K562 (cell line): ENCODE data around the gene PPM1F. TPM values are rescaled to one million over a fixed set of nuclear protein-coding genes. Genes with fewer than 3 reads are reported as not detected.

ENCODE experiments used
- ATAC-seq: fragments of 200-7000 bp; cut with Tn5 transposase; 3 replicates; pipeline ENCODE4 v1.9.1; 2020; ENCODE audit warnings: moderate library complexity
- BruUV-seq: library from RNA; stranded (reverse); fragments of 400-500 nt; replicated peaks from 2 replicates; lab custom pipeline; 2021; lab: Mats Ljungman, UMichigan
- CTCF ChIA-PET: fragments of 300-600 bp; formaldehyde crosslinking; extraction: SDS; loops from one replicate; lab custom pipeline; 2021; ENCODE audit warnings: low intra/inter-chr PET ratio; lab: Yijun Ruan, JAX
- POLR2A ChIA-PET: fragments of 300-600, 350-650 bp; sonication (Branson Sonifier 250); formaldehyde crosslinking; extraction: SDS; loops from one replicate; lab custom pipeline; 2021; ENCODE audit warnings: antibody characterized with exemption, inconsistent platforms; lab: Yijun Ruan, JAX
- DNase-seq, 4 experiments: peaks; one replicate each; pipeline versions ENCODE4 v3.0.0 to v3.0.0-alpha.2; 2011 to 2018; ENCODE audit warnings: low spot score in 3 of 4, mixed read lengths in 3 of 4; ENCODE audit errors: extremely low read depth in 1 of 4
- FAIRE-seq: peaks from 2 replicates; lab custom pipeline; 2011; peaks lifted over from hg19 to GRCh38; lab: Jason Lieb, UNC
- H2AFZ ChIP-seq: 2 replicates; pipeline ENCODE4 v1.6.0; 2011; ENCODE audit warnings: low read depth, low read length, control low read depth, inconsistent platforms
- H3K27ac ChIP-seq: fragments of 200-600 bp; 3 replicates; pipeline ENCODE4 v1.8.0; 2011; ENCODE audit warnings: low read depth, mild to moderate bottlenecking, control low read depth, inconsistent platforms, low read length, moderate library complexity, mixed read lengths; ENCODE audit errors: extremely low read depth
- H3K27me3 ChIP-seq, 2 experiments: fragments of 300-600 bp in 1 of 2; 2 replicates in 1 of 2; 3 replicates in 1 of 2; pipeline versions ENCODE4 v1.6.0 to v1.8.0; 2011; ENCODE audit warnings: inconsistent platforms in 2 of 2, low read length in 2 of 2, mild to moderate bottlenecking in 1 of 2, mixed read lengths in 1 of 2, moderate library complexity in 1 of 2; ENCODE audit not compliant: control insufficient read depth in 2 of 2, insufficient read depth in 2 of 2
- H3K36me3 ChIP-seq: fragments of 300-600 bp; 3 replicates; pipeline ENCODE4 v1.8.0; 2011; ENCODE audit warnings: mild to moderate bottlenecking, low read length, inconsistent platforms; ENCODE audit not compliant: control insufficient read depth, insufficient read depth
- H3K4me1 ChIP-seq, 2 experiments: fragments of 200-600 bp in 1 of 2; replicated peaks in 1 of 2; 2 replicates in 1 of 2; 3 replicates in 1 of 2; pipeline versions ENCODE4 v1.5.1 to v1.8.0; 2011; ENCODE audit warnings: inconsistent platforms in 2 of 2, low read length in 2 of 2, mild to moderate bottlenecking in 1 of 2, mixed read lengths in 1 of 2, moderate library complexity in 1 of 2; ENCODE audit not compliant: control insufficient read depth in 2 of 2, insufficient read depth in 2 of 2
- H3K4me2 ChIP-seq: 2 replicates; pipeline ENCODE4 v1.6.1; 2011; ENCODE audit warnings: low read length, control low read depth, inconsistent platforms, mixed read lengths; ENCODE audit not compliant: insufficient read depth
- H3K4me3 ChIP-seq: fragments of 200-600 bp; sonication (generic), shearing (Covaris generic); 2 replicates; pipeline ENCODE4 v1.5.1; 2016; ENCODE audit warnings: control low read depth, inconsistent platforms
- H3K79me2 ChIP-seq: fragments of 200-600 bp; 3 replicates; pipeline ENCODE4 v1.8.0; 2011; ENCODE audit warnings: low read length, inconsistent platforms; ENCODE audit not compliant: control insufficient read depth, insufficient read depth
- H3K9ac ChIP-seq, 2 experiments: 2 replicates each; pipeline versions ENCODE4 v1.6.0 to v1.6.1; 2011; ENCODE audit warnings: low read depth in 2 of 2, low read length in 2 of 2, control low read depth in 1 of 2, inconsistent platforms in 1 of 2, mild to moderate bottlenecking in 1 of 2, mixed read lengths in 1 of 2; ENCODE audit not compliant: insufficient read depth in 1 of 2
- H3K9me1 ChIP-seq: one replicate; pipeline ENCODE4 v1.6.0; 2011; ENCODE audit warnings: inconsistent platforms, mild to moderate bottlenecking, low read length, moderate library complexity; ENCODE audit not compliant: control insufficient read depth, insufficient read depth
- H3K9me3 ChIP-seq: replicated peaks from 2 replicates; pipeline ENCODE4 v1.5.1; 2011; ENCODE audit warnings: low read depth, low read length, inconsistent platforms; ENCODE audit not compliant: control insufficient read depth, insufficient read depth
- H4K20me1 ChIP-seq: replicated peaks from 2 replicates; pipeline ENCODE4 v1.6.1; 2011; ENCODE audit warnings: low read length, inconsistent platforms, mixed read lengths; ENCODE audit not compliant: control insufficient read depth, insufficient read depth
- E4F1 ChIP-seq: fragments of 250-450 bp; sonication (Bioruptor Pico); IDR thresholded peaks from 2 replicates; pipeline ENCODE4 v1.5.0; 2021; ENCODE audit warnings: mild to moderate bottlenecking, borderline replicate concordance
- JUND ChIP-seq, 2 experiments: IDR thresholded peaks; 2 replicates in 1 of 2; 3 replicates in 1 of 2; pipeline ENCODE4 v1.6.1; 2011; ENCODE audit warnings: borderline replicate concordance in 2 of 2, low read depth in 2 of 2, low read length in 2 of 2, improper control_type of control experiment in 1 of 2, missing biosample characterization in 1 of 2, missing genetic modification characterization in 1 of 2, missing genetic modification reagents in 1 of 2
- MAFK ChIP-seq: IDR thresholded peaks from 2 replicates; pipeline ENCODE4 v1.6.1; 2011; ENCODE audit warnings: low read length, improper control_type of control experiment
- PHB ChIP-seq: fragments of 250-450 bp; sonication (Bioruptor Pico); IDR thresholded peaks from 2 replicates; pipeline ENCODE4 v1.5.0; 2021
- RCOR1 ChIP-seq, 2 experiments: IDR thresholded peaks; 2 replicates each; pipeline ENCODE4 v1.6.1; 2012; ENCODE audit warnings: low read depth in 2 of 2, low read length in 2 of 2, borderline replicate concordance in 1 of 2, improper control_type of control experiment in 1 of 2
- SMC3 ChIP-seq: conservative IDR thresholded peaks from 2 replicates; pipeline ENCODE4 v1.6.1; 2011; ENCODE audit warnings: low read depth, low read length, improper control_type of control experiment; ENCODE audit not compliant: insufficient read depth
- TOE1 ChIP-seq, 2 experiments: fragments of 450-650 bp in 1 of 2; sonication (generic) in 1 of 2; formaldehyde crosslinking in 1 of 2; IDR thresholded peaks; 2 replicates each; pipeline versions ENCODE4 v1.7.1 to v1.8.0; 2016 to 2022; ENCODE audit warnings: borderline replicate concordance in 2 of 2, mild to moderate bottlenecking in 2 of 2, antibody characterized with exemption in 1 of 2, inconsistent platforms in 1 of 2, low read depth in 1 of 2, missing genetic modification reagents in 1 of 2, moderate library complexity in 1 of 2
- UBTF ChIP-seq, 2 experiments: IDR thresholded peaks; 2 replicates each; pipeline ENCODE4 v1.6.1; 2012; ENCODE audit warnings: improper control_type of control experiment in 2 of 2, low read depth in 2 of 2, low read length in 2 of 2, borderline replicate concordance in 1 of 2
- WGBS: fragments of 100-300 bp; shearing (Covaris generic); methylation state at CpG from one replicate; pipeline ENCODE4 v1.1.6; 2016; ENCODE audit warnings: low coverage, mixed read lengths; ENCODE audit not compliant: insufficient coverage; ENCODE audit errors: missing lambda C conversion rate; 5-methylcytosine and 5-hydroxymethylcytosine counted together
- in situ Hi-C: fragments of 300-500 bp; cut with MboI; formaldehyde crosslinking; loops from 4 replicates; pipeline ENCODE4 v1.15.0; 2018; ENCODE audit warnings: inconsistent platforms, mixed read lengths
- intact Hi-C: fragments of 100-400 bp; cut with micrococcal nuclease; formaldehyde crosslinking; loops from 2 replicates; pipeline ENCODE4 v1.14.2; 2022
- polyA plus RNA-seq, 8 experiments: library from polyadenylated mRNA; depleted of rRNA in 4 of 8; stranded (reverse) in 5 of 8; unstranded in 3 of 8; fragments of >200 nt; fragmentation: Nextera tagmentation in 2 of 8; fragmentation: Illumina TruSeq in 1 of 8; extraction: Ambion mirVana in 2 of 8; extraction: Trizol in 1 of 8; gene quantifications; 2 replicates each; pipeline versions ENCODE4 v1.2.1 to v1.2.3, GENCODE V29; 2011 to 2014; ENCODE audit warnings: inconsistent platforms in 1 of 8, missing spikeins in 1 of 8
- total RNA-seq, 7 experiments: library from RNA; depleted of rRNA in 6 of 7; stranded (reverse); fragments of >200 nt in 6 of 7; fragmentation: Illumina TruSeq in 2 of 7; extraction: Trizol in 2 of 7; gene quantifications; 2 replicates each; pipeline versions ENCODE4 v1.2.1 to v1.2.3, GENCODE V29; 2011 to 2021; ENCODE audit warnings: low replicate concordance in 1 of 7
- TF ChIP-seq, protein P1 (sequence below): sonication (generic); formaldehyde crosslinking; IDR thresholded peaks from 2 replicates; pipeline ENCODE4 v1.8.0; 2022; ENCODE audit warnings: mild to moderate bottlenecking, missing genetic modification reagents

PPM1F gene
- total and polyA plus RNA-seq, 9 of the 15 experiments (the other 6 are each of a cell fraction or from before 2014, with no cell fraction given), result 2.1 to 159 (median 64.0) TPM

- TF ChIP-seq SMC3 (peak; percentile 14; the same call in 1 of the 2 replicates), UBTF (IDR thresholded peaks at IDR 0.05; ENCODE audit: borderline replicate concordance in 1 of 2, low read depth in 2 of 2, low read length in 2 of 2) (0 out of 4 replicates have a peak, but pooled peaks of 1 of the 2 experiments have one; percentile 52), PHB (CRISPR knock-in tag) (no peak)
Observed at GRCh38 chr22:21990445-21991303, 38.0 kb upstream of the PPM1F start (continued).

GRCh38 chr22:21989049-21989448 is 36.4 kb upstream of the PPM1F start:
- Histone ChIP-seq H3K9ac (no peak overlapping the region), H3K9me3 (no peaks in the 10 kb centered on the region), H3K4me2 (no peak overlapping the region; the same call in 1 of the 2 replicates), H3K9me1 (no peaks in the 10 kb centered on the region), H3K4me3 (no peak overlapping the region), H2AFZ (peak overlapping the region; percentile 10; the same call in 1 of the 2 replicates), H3K27ac (no peak overlapping the region), H3K27me3 (peaks cover 0 to 16% of the 10 kb centered on the region in 2 experiments; a peak in 3 of 5 replicates), H3K79me2 (no peaks in the 10 kb centered on the region), H4K20me1 (no peaks in the 10 kb centered on the region), H3K4me1 (peaks cover 26 to 36% of the 10 kb centered on the region in 2 experiments; a peak in 4 of 5 replicates), H3K36me3 (no peaks in the 10 kb centered on the region)
- in situ Hi-C loops (no loop called here), intact Hi-C loops (loop anchor here (5.0 kb wide), 2 partner anchors 58 to 208 kb away; no protein-coding TSS in a partner anchor)
- no peak for ATAC-seq
- BruUV-seq, result no TSS peak
- no peak for FAIRE-seq
- CTCF ChIA-PET, result no interaction called here
- 38% methylated on average over 6 of the region's 6 CpGs for WGBS
- POLR2A ChIA-PET, result interaction anchor here (0.6 to 22.7 kb wide), 7 partner anchors 7 to 74 kb away, joined by 3 to 382 read pairs (median 32); partner anchors contain the start of genes PPM1F and TOP3B
- DNase-seq, result peak in 1 of 4 experiments; percentile 50
- no peak for TF ChIP-seq TOE1 (IDR thresholded peaks at IDR 0.05; ENCODE audit: borderline replicate concordance)
- TF ChIP-seq TOE1 (CRISPR knock-in tag; IDR thresholded peaks at IDR 0.05; ENCODE audit: borderline replicate concordance, low read depth), result peak; percentile 82; the same call in 1 of the 2 replicates
- peak in 1 of 2 experiments; percentile 6; a peak in 1 of 4 replicates for TF ChIP-seq RCOR1 (IDR thresholded peaks at IDR 0.05; ENCODE audit: borderline replicate concordance in 1 of 2, low read depth in 2 of 2, low read length in 2 of 2)
- TF ChIP-seq, protein P1, sequence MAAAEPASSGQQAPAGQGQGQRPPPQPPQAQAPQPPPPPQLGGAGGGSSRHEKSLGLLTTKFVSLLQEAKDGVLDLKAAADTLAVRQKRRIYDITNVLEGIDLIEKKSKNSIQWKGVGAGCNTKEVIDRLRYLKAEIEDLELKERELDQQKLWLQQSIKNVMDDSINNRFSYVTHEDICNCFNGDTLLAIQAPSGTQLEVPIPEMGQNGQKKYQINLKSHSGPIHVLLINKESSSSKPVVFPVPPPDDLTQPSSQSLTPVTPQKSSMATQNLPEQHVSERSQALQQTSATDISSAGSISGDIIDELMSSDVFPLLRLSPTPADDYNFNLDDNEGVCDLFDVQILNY (CRISPR knock-in tag), result 0 out of 2 replicates have a peak, but pooled peaks have one; percentile 83
- peak; percentile 15; the same call in 1 of the 2 replicates for TF ChIP-seq JUND (IDR thresholded peaks at IDR 0.05; ENCODE audit: borderline replicate concordance, low read depth, low read length)
- TF ChIP-seq JUND (tag; IDR thresholded peaks at IDR 0.05; ENCODE audit: borderline replicate concordance, low read depth, low read length), result no peak
- no peak for TF ChIP-seq E4F1 (CRISPR knock-in tag)
- 0 out of 2 replicates have a peak, but pooled peaks have one; percentile 12 for TF ChIP-seq MAFK
